HepG2 (cell line): Measurements from ENCODE around the gene SCGB1D2. TPM values are rescaled to one million over a fixed set of nuclear protein-coding genes. Genes with fewer than 3 reads are reported as not detected.

Source experiments
- CEBPB ChIP-seq: IDR thresholded peaks from 2 replicates; pipeline ENCODE4 v1.6.1; 2011; ENCODE audit warnings: low read depth, low read length, improper control_type of control experiment, borderline replicate concordance
- HMGA1 ChIP-seq: sonication (generic); formaldehyde crosslinking; conservative IDR thresholded peaks from 2 replicates; pipeline ENCODE4 v1.4.0; 2020; ENCODE audit warnings: missing genetic modification reagents
- HMGXB4 ChIP-seq, 2 experiments: sonication (generic) in 1 of 2; formaldehyde crosslinking in 1 of 2; IDR thresholded peaks; 2 replicates each; pipeline versions ENCODE4 v1.4.0 to v1.6.1; 2018 to 2020; ENCODE audit warnings: missing genetic modification reagents in 2 of 2, borderline replicate concordance in 1 of 2, low read depth in 1 of 2, mild to moderate bottlenecking in 1 of 2, missing biosample characterization in 1 of 2
- ISL2 ChIP-seq: sonication (generic); formaldehyde crosslinking; IDR thresholded peaks from 2 replicates; pipeline ENCODE4 v1.5.0; 2020; ENCODE audit warnings: missing genetic modification reagents
- NFE2L1 ChIP-seq: sonication (generic); formaldehyde crosslinking; IDR thresholded peaks from 2 replicates; pipeline ENCODE4 v1.4.0; 2020; ENCODE audit warnings: missing genetic modification reagents, mild to moderate bottlenecking, borderline replicate concordance
- PRDM4 ChIP-seq: sonication (generic); formaldehyde crosslinking; IDR thresholded peaks from 2 replicates; pipeline ENCODE4 v1.9.0; 2021; ENCODE audit warnings: missing genetic modification reagents, borderline replicate concordance
- SMAD3 ChIP-seq: sonication (generic); formaldehyde crosslinking; IDR thresholded peaks from 2 replicates; pipeline ENCODE4 v1.4.0; 2020; ENCODE audit warnings: missing genetic modification reagents
- SMYD3 ChIP-seq: sonication (generic); formaldehyde crosslinking; IDR thresholded peaks from 2 replicates; pipeline ENCODE4 v1.8.1; 2023; ENCODE audit warnings: mild to moderate bottlenecking, missing genetic modification reagents
- XBP1 ChIP-seq: sonication (generic); formaldehyde crosslinking; IDR thresholded peaks from 2 replicates; pipeline ENCODE4 v1.5.0; 2020; ENCODE audit warnings: missing genetic modification reagents
- ZKSCAN5 ChIP-seq: sonication (generic); formaldehyde crosslinking; IDR thresholded peaks from 2 replicates; pipeline ENCODE4 v1.5.1; 2020; ENCODE audit warnings: mild to moderate bottlenecking, missing genetic modification reagents
- ZNF17 ChIP-seq: sonication (generic); formaldehyde crosslinking; IDR thresholded peaks from 2 replicates; pipeline ENCODE4 v1.5.0; 2020; ENCODE audit warnings: mild to moderate bottlenecking, missing genetic modification reagents
- ZNF563 ChIP-seq: sonication (generic); formaldehyde crosslinking; IDR thresholded peaks from 2 replicates; pipeline ENCODE4 v1.8.0; 2022; ENCODE audit warnings: mild to moderate bottlenecking, moderate library complexity, missing genetic modification reagents
- ZNF615 ChIP-seq: sonication (generic); formaldehyde crosslinking; IDR thresholded peaks from 2 replicates; pipeline ENCODE4 v1.5.0; 2020; ENCODE audit warnings: mild to moderate bottlenecking, missing genetic modification reagents, borderline replicate concordance
- ZNF678 ChIP-seq: sonication (generic); formaldehyde crosslinking; IDR thresholded peaks from 2 replicates; pipeline ENCODE4 v1.4.0; 2020; ENCODE audit warnings: mild to moderate bottlenecking, missing genetic modification reagents
- ZNF83 ChIP-seq: sonication (generic); formaldehyde crosslinking; IDR thresholded peaks from 2 replicates; pipeline ENCODE4 v1.4.0; 2020; ENCODE audit warnings: missing genetic modification reagents, mild to moderate bottlenecking, borderline replicate concordance
- ZSCAN31 ChIP-seq: sonication (generic); formaldehyde crosslinking; IDR thresholded peaks from 2 replicates; pipeline ENCODE4 v1.5.0; 2020; ENCODE audit warnings: low read depth, mild to moderate bottlenecking, missing genetic modification reagents
- polyA plus RNA-seq, 8 experiments: library from polyadenylated mRNA; depleted of rRNA in 3 of 8; stranded (reverse) in 7 of 8; unstranded in 1 of 8; fragments of >200 nt; fragmentation: Illumina TruSeq in 4 of 8; extraction: Trizol in 4 of 8; gene quantifications; 2 replicates each; pipeline versions ENCODE4 v1.2.1 to v1.2.3, GENCODE V29; 2011 to 2016; ENCODE audit warnings: low read depth in 4 of 8, missing spikeins in 1 of 8, mixed read lengths in 1 of 8; ENCODE audit not compliant: insufficient read depth in 1 of 8
- total RNA-seq, 5 experiments: library from RNA; depleted of rRNA; stranded (reverse); fragments of >200 nt; fragmentation: Illumina TruSeq; extraction: Trizol; gene quantifications; 2 replicates each; pipeline ENCODE4 v1.2.3, GENCODE V29; 2016; ENCODE audit warnings: low read depth in 1 of 5
- TF ChIP-seq, protein P1 (sequence below): sonication (generic); formaldehyde crosslinking; IDR thresholded peaks from 2 replicates; pipeline ENCODE4 v1.8.1; 2022; ENCODE audit warnings: low read depth, mild to moderate bottlenecking, missing genetic modification reagents
- TF ChIP-seq, protein P2 (sequence below): sonication (generic); formaldehyde crosslinking; IDR thresholded peaks from 2 replicates; pipeline ENCODE4 v1.8.1; 2023; ENCODE audit warnings: mild to moderate bottlenecking, moderate library complexity, missing genetic modification reagents
- TF ChIP-seq, protein P3 (sequence below): IDR thresholded peaks from 2 replicates; pipeline ENCODE4 v1.6.1; 2016

Gene SCGB1D2
- total and polyA plus RNA-seq, 2 of the 13 experiments (the other 11 are each of a cell fraction or from before 2014, with no cell fraction given), result not detected

- peak; percentile 90 for TF ChIP-seq CEBPB
- TF ChIP-seq HMGXB4 (CRISPR knock-in tag; IDR thresholded peaks at IDR 0.05; ENCODE audit: borderline replicate concordance in 1 of 2, low read depth in 1 of 2), result no peak
- TF ChIP-seq PRDM4 (CRISPR knock-in tag), result no peak
- no peak for TF ChIP-seq HMGA1 (CRISPR knock-in tag)
- TF ChIP-seq, protein P1, sequence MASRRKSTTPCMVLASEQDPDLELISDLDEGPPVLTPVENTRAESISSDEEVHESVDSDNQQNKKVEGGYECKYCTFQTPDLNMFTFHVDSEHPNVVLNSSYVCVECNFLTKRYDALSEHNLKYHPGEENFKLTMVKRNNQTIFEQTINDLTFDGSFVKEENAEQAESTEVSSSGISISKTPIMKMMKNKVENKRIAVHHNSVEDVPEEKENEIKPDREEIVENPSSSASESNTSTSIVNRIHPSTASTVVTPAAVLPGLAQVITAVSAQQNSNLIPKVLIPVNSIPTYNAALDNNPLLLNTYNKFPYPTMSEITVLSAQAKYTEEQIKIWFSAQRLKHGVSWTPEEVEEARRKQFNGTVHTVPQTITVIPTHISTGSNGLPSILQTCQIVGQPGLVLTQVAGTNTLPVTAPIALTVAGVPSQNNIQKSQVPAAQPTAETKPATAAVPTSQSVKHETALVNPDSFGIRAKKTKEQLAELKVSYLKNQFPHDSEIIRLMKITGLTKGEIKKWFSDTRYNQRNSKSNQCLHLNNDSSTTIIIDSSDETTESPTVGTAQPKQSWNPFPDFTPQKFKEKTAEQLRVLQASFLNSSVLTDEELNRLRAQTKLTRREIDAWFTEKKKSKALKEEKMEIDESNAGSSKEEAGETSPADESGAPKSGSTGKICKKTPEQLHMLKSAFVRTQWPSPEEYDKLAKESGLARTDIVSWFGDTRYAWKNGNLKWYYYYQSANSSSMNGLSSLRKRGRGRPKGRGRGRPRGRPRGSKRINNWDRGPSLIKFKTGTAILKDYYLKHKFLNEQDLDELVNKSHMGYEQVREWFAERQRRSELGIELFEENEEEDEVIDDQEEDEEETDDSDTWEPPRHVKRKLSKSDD, result no peak
- no peak for TF ChIP-seq XBP1 (CRISPR knock-in tag)
- TF ChIP-seq ZNF678 (CRISPR knock-in tag), result no peak
- TF ChIP-seq ZNF563 (CRISPR knock-in tag), result no peak
- no peak for TF ChIP-seq ZSCAN31 (CRISPR knock-in tag)
- TF ChIP-seq ZNF615 (CRISPR knock-in tag), result no peak
- TF ChIP-seq SMAD3 (CRISPR knock-in tag), result peak; percentile 94
- TF ChIP-seq NFE2L1 (CRISPR knock-in tag), result no peak
- no peak for TF ChIP-seq ZNF83 (CRISPR knock-in tag)
- TF ChIP-seq ZNF17, result no peak
- TF ChIP-seq ZKSCAN5 (CRISPR knock-in tag), result 0 out of 2 replicates have a peak, but pooled peaks have one; percentile 67
- TF ChIP-seq, protein P2, sequence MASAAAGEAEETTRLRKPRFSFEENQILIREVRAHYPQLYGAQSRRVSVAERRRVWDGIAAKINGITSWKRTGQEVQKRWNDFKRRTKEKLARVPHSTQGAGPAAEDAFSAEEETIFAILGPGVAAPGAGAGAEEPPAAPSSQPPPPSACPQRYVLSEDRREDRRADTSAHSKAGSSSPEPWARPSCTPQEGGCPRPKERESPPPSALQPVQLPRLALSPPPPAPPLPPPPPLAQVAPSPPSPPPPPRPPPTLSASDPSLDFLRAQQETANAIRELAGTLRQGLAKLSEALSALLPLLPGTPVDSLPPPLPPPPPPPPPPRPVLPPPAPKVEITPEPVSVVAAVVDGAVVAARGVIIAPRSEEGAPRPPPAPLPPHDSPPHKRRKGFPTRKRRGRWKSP (CRISPR knock-in tag), result peak; percentile 62; the same call in 1 of the 2 replicates
- peak; percentile 98 for TF ChIP-seq ISL2
- TF ChIP-seq, protein P3, sequence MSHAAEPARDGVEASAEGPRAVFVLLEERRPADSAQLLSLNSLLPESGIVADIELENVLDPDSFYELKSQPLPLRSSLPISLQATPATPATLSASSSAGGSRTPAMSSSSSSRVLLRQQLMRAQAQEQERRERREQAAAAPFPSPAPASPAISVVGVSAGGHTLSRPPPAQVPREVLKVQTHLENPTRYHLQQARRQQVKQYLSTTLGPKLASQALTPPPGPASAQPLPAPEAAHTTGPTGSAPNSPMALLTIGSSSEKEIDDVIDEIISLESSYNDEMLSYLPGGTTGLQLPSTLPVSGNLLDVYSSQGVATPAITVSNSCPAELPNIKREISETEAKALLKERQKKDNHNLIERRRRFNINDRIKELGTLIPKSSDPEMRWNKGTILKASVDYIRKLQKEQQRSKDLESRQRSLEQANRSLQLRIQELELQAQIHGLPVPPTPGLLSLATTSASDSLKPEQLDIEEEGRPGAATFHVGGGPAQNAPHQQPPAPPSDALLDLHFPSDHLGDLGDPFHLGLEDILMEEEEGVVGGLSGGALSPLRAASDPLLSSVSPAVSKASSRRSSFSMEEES, result peak; percentile 69; the same call in 1 of the 2 replicates
- TF ChIP-seq SMYD3 (CRISPR knock-in tag), result peak; percentile 56; the same call in 1 of the 2 replicates
Observed at GRCh38 chr11:62260261-62260953, 18.4 kb downstream of the SCGB1D2 start (continued).
